ENCODE measurements around the gene SETMAR. TPM values are rescaled to one million over a fixed set of nuclear protein-coding genes. Genes with fewer than 3 reads are reported as not detected.
"Not testable (repeated sequence)": the region's sequence is repeated elsewhere in the genome, so short reads cannot be mapped to it uniquely, and the experiment has no call there.

Gene SETMAR
- polyA plus RNA-seq, 1 of the 3 experiments (the other 2 are of a cell fraction) = 10.6 TPM

DNA sequence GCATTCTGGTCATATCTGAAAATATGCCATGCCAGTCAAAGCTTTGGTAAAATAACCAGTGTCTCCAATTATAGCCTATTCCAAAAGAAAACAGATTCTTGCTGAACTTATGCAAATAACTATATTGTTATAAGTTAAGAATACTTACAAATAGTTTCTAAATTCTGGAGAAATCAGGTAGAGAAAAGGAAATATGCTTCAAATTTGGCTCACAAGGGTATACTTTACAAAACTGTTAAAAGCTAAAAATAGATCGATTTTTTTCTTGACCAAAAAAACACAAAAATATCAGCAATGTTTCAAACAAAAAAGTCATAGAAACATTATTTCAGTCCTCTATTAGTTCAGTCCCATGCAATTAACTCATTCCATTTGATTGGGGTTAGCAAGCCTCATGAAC is 23.7 kb downstream of the SETMAR start:
- Histone ChIP-seq H3K36me3 (replicated peaks in 1 of 2; ENCODE audit: control insufficient read depth in 1 of 2, insufficient read depth in 2 of 2, low read length in 1 of 2) (no peaks in the 10 kb centered on the region), H3K4me3 (ENCODE audit: low read depth in 2 of 2, low read length in 1 of 2) (no peak overlapping the region), H3K4me2 (no peak overlapping the region), H3F3A (replicated peaks; ENCODE audit: insufficient read depth) (no peaks in the 10 kb centered on the region), H3K9me2 (no peaks in the 10 kb centered on the region), H3K27ac (ENCODE audit: low read depth in 2 of 2, low read length in 1 of 2) (no peak overlapping the region), H4K20me1 (ENCODE audit: insufficient read depth) (no peaks in the 10 kb centered on the region), H3K4me1 (ENCODE audit: control insufficient read depth in 1 of 2, insufficient read depth in 2 of 2, low read depth in 1 of 2, low read length in 1 of 2) (no peaks in the 10 kb centered on the region), H3K27me3 (ENCODE audit: insufficient read depth) (no peaks in the 10 kb centered on the region), H3K9ac (no peak overlapping the region), H3K9me3 (no peaks in the 10 kb centered on the region), H2AFZ (ENCODE audit: low read depth) (no peak overlapping the region), H3K79me2 (ENCODE audit: insufficient read depth) (no peaks in the 10 kb centered on the region)
- 76% methylated on average over 1 of the region's 1 CpG for WGBS (ENCODE audit: low lambda C conversion rate)
- ChIA-PET POLR2A (interaction anchor here (0.6 kb wide), 1 partner anchor 310 kb away, joined by 3 read pairs; no protein-coding TSS in a partner anchor), CTCF (interaction anchor here (0.6 to 2.7 kb wide), 4 partner anchors 9 to 666 kb away, joined by 3 to 9 read pairs (median 3); no protein-coding TSS in a partner anchor)
- DNase-seq = no peak
- TF ChIP-seq JUND (IDR thresholded peaks at IDR 0.05) (no peak), GATA2 (CRISPR knock-in tag; IDR thresholded peaks at IDR 0.05) (no peak), RFX5 (IDR thresholded peaks at IDR 0.05; ENCODE audit: low read length) (no peak), GABPA (IDR thresholded peaks at IDR 0.05; ENCODE audit: low read depth) (no peak), SMC3 (IDR thresholded peaks at IDR 0.05; ENCODE audit: low read depth, low read length) (no peak), RXRA (IDR thresholded peaks at IDR 0.05; ENCODE audit: borderline replicate concordance, low read depth) (no peak), SIN3A (IDR thresholded peaks at IDR 0.05; ENCODE audit: borderline replicate concordance, low read depth, low read length) (no peak), NFIC (IDR thresholded peaks at IDR 0.05; ENCODE audit: borderline replicate concordance) (no peak)
- TF ChIP-seq, protein P1, sequence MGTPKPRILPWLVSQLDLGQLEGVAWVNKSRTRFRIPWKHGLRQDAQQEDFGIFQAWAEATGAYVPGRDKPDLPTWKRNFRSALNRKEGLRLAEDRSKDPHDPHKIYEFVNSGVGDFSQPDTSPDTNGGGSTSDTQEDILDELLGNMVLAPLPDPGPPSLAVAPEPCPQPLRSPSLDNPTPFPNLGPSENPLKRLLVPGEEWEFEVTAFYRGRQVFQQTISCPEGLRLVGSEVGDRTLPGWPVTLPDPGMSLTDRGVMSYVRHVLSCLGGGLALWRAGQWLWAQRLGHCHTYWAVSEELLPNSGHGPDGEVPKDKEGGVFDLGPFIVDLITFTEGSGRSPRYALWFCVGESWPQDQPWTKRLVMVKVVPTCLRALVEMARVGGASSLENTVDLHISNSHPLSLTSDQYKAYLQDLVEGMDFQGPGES (IDR thresholded peaks at IDR 0.05; ENCODE audit: low read depth, low read length) = no peak
- TF ChIP-seq, protein P2, sequence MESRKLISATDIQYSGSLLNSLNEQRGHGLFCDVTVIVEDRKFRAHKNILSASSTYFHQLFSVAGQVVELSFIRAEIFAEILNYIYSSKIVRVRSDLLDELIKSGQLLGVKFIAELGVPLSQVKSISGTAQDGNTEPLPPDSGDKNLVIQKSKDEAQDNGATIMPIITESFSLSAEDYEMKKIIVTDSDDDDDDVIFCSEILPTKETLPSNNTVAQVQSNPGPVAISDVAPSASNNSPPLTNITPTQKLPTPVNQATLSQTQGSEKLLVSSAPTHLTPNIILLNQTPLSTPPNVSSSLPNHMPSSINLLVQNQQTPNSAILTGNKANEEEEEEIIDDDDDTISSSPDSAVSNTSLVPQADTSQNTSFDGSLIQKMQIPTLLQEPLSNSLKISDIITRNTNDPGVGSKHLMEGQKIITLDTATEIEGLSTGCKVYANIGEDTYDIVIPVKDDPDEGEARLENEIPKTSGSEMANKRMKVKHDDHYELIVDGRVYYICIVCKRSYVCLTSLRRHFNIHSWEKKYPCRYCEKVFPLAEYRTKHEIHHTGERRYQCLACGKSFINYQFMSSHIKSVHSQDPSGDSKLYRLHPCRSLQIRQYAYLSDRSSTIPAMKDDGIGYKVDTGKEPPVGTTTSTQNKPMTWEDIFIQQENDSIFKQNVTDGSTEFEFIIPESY (IDR thresholded peaks at IDR 0.05; ENCODE audit: borderline replicate concordance, low read depth) = no peak

DNA sequence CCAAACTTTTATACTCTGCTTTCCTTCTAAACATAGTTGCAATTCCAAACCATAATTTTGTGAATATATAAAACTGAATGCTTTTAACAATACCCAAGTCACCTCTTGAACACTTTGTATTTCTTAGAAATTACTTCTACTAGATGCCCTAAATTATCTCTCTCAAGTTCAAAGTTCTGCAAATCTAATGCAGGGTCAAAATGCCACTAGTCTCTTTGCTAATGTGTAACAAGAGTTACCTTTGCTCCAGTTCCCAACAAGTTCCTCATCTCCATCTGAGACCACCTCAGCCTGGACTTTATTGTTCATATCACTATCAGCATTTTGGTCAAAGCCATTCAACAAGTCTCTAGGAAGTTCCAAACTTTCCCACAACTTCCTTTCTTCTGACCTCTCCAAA is 26.6 kb downstream of the SETMAR start:
- H3K79me2 ChIP-seq (ENCODE audit: insufficient read depth); H3K4me1 ChIP-seq (ENCODE audit: control insufficient read depth in 1 of 2, insufficient read depth in 2 of 2, low read depth in 1 of 2, low read length in 1 of 2); H4K20me1 ChIP-seq (ENCODE audit: insufficient read depth); H3K4me2 ChIP-seq; H3K9me2 ChIP-seq; CTCF ChIA-PET; H3K4me3 ChIP-seq (ENCODE audit: low read depth in 2 of 2, low read length in 1 of 2); H3K27ac ChIP-seq (ENCODE audit: low read depth in 2 of 2, low read length in 1 of 2); H3K9me3 ChIP-seq; H3K9ac ChIP-seq; H3K27me3 ChIP-seq (ENCODE audit: insufficient read depth); DNase-seq; H3K36me3 ChIP-seq (replicated peaks in 1 of 2; ENCODE audit: control insufficient read depth in 1 of 2, insufficient read depth in 2 of 2, low read length in 1 of 2); POLR2A ChIA-PET; H3F3A ChIP-seq (replicated peaks; ENCODE audit: insufficient read depth); H2AFZ ChIP-seq (ENCODE audit: low read depth): not testable (repeated sequence)

Measured in SK-N-SH (cell line).